T-helper 9 cell (primary cell): ENCODE measurements around the gene ADIG.
A peak's percentile ranks its signal among the peaks of the same experiment; 100 is the strongest.

Experiments
- DNase-seq: peaks from one replicate; pipeline ENCODE4 v3.0.0-alpha.2; 2020

ADIG gene

DNA sequence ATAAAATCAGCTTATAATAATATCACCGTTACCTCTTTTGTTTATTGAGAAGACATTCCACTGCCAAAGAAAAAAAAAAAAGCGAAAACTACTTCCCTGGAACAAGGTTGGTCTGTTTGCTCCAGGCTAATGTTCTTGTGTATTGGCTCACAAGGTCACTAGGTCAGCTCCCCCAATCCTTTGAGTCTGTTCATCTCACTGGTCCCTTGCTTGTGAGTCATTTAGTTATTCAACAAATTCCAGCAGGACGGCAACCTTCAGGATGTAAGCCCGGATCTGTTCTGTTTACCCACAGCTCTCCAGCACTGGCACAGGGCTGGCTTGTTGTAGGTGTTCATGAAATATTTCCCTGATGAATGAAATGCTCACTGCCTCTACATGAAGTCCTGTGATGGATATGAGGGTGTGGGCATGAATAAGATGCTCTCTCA lies 23.9 kb downstream of the ADIG start:
- no peak for DNase-seq

DNA sequence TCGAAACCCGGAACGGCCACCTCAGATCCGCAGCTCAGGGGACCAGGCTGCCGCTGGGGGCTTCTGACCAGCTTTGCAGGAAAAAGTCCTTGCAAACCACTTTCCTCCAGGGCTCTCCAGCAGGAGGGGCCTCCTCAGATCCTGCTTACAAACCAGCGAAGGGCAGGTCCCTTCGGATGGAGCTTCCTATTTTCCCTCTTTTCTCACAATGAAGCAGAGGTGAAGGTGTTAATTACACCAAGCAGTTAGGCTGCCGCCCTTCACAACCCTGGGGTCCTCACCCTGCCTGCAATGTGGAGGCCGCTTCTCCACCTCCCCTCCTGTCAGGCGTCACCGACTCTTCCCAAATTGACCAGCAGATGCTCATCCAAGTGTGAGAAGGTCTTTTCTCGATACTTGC lies 26.4 kb downstream of the ADIG start:
- no peak for DNase-seq

DNA sequence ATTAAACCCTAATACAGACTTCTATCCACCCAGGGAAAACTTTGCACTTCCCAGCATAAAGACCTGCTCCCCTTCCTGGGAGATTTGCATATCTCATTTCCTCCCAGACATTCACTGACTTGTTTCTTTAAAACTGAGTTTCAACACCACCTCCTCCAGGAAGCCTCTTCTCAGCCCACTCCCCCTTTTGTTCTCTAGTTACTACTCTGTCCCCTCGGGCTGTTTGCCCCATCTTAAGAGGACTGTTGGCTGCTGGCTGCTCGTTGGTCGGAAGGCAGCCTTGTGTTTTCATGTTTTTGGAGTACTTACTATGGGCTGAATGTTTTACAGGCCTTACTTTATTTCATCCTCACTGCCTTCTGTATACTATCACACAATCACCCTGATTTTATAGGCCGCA lies 27.2 kb downstream of the ADIG start:
- DNase-seq, result no peak

DNA sequence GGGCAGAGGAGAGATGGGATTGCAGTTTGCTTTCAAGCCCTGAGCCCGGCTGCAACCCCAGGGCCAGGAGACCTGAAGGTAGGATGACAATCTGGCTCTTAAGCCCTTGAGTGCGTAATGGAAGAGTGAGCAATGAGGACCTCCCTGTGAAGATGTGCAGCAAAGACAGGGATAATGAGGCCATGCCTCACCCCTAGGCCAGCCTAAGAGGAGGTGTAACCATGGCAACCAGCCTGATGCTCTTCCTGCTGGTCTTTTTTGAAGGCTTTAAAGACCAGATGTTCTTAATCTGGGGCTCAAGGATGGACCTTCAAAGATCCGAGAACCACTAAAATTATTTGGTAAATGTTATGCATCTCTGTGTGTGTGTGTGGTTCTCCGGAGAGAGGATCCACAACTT lies 28.8 kb downstream of the ADIG start:
- DNase-seq, result no peak

DNA sequence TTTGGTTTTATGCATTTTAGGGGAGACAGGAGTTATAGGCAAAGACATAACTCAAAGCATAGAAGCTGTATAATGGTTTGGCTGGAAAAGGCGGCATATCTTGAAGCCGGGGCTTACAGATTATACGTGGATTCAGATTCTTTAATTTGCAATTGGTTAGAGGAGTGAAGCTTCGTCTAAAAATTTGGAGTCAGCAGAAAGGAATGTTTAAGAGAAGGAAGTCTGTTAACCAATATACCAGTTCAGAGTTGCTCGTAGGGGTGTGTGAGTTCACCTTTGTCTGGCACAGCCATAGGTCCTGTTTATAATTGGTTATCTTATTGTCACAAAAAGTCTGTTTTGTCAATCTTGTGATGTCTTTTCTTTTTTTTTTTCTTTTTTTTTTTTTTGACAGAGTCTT lies 29.5 kb downstream of the ADIG start:
- DNase-seq, result no peak

DNA sequence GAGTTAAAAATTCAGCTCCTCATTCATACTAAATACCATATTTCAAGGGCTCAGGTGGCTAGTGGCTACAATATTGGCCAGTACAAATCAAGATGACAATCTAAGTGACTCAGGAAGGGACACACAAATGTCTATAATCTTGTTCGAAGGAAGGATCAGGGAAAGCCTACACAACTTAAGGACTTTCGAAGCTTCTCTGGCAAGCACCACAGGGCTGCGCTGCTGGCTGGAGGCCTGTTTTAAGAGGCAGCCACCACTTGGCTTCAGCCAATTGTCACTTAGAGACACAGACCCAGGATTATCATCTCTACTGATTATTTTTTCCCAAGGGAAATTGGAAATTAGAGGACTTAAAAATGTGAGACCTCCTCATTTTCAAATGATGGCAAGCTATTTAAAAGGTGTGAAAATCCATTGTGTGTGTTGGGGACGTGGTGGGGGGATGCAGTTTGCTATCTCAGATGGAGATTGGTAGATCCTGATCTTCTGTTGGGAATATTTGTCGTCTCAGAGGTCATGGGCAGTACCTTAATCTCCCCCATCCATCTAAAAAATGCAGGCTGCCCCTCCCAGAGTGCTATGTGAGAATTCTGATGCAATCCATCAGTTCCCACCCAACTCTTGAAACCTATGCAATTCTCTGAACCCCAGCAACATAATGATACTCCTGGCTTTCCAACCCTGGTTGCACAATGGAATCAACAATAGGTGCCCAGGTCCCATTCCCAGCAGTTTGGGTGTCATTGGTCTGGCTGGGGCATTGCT lies 31.9 kb downstream of the ADIG start:
- no peak for DNase-seq

DNA sequence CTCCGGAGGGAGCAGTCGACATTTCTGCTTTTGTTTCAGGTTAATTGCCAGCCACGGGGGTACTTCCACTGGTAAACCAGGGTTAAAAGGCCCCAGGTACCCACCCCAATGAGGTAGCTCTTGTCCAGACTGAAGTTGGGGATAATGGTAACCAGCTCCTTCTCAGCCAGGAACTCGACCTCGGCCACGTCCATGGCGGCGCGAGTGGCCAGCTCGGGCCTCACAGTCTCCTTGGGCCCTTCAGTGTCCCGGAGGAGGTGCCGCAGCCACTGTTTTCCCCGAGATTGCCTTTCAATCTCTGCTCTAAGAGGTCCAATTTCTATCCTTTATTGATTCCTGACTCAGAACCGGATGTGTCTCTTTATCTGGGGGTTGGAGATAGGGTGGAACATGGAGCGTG lies 34.3 kb downstream of the ADIG start:
- no peak for DNase-seq

DNA sequence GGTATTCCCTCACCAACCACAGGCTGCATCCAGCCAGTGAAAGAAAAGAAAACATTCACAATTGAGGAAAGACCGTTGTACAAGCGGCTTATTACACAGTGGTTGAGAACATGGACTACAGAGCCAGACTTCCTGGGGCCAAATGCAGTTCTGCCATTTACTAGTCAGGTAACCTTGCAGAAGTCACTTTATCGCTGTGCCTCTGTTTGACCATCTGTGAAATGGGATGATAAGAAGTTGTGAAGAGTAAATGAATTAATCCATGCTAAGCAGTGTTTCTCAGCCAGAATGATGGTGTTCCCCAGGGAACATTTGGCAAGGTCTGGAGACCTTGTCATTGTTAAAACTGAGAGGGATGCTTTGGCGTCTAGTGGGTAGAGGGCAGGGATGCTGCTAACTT lies 35.5 kb downstream of the ADIG start:
- DNase-seq, result no peak

DNA sequence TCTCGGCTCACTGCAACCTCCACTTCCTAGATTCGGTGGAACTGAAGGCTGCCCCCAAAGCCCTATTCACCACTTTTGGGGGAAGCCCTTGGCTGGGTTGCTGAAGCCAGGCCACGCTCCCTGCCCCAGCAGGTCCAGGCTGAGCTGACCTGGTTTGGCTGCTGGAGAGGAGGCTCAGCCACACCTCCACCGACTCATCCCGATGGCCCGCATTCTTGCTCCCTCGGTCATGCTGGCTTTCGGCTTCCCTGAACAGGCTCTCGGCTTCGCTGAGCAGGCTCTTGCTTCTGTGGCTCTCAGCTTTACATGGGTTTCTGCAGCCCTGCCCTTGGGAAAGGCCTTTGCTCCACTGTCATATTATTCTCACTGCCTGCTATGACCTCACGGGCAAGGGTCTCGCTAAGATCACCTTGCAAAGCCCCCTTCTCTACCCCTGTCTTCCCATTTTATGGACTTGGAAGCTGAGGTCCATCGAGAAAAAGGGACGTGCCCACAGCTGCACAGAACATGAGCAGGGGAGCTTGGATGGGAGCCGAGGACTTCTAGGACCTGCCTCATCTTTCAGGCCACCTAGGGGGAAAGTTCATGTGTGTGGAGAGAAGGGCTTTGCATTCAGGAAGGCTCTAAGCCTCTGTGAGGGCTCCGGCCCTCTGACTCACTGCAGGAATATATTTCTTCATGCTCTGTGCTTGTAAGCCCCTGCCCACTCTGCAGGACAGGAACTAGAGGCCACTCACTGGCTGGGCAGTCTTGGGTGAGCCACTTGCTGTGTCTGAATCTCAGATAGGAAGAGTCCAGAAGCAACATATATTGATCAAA lies 36.2 kb downstream of the ADIG start:
- no peak for DNase-seq

DNA sequence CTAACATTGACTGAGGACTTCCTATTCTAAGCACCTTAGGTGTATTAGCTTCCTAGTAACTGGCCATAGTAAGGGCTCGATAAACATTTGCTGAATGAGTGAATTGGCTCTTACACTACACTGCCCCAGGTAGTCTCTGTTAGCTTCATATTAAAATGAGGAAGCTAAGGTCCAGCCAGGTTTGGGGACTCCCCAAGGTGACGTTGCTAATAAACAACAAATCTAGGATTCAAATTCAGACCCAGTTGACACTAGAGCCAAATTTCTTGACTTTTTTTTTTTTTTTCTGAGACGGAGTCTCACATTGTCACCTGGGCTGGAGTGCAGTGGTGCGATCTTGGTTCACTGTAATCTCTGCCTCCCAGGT lies 36.8 kb downstream of the ADIG start:
- DNase-seq, result no peak

DNA sequence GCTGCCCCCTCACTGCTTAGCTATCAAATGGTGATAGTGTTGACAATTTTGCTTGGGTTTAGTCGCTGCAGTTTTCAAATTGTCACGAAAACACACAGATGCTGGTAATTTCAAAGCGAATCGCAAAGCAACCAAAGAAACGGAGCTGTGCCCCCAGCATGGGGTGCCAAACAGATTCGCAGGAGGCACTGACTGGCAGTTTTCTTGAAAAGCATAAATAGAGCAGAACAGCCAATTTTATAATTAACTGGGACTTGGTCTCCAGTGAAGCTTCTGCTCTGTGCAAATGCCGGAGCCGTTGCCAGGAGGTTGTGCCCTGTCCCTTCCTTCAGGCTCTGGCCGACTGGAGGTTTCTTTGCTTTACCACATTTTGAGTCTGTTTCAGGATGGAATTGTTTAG lies 39.4 kb downstream of the ADIG start:
- DNase-seq, result no peak

DNA sequence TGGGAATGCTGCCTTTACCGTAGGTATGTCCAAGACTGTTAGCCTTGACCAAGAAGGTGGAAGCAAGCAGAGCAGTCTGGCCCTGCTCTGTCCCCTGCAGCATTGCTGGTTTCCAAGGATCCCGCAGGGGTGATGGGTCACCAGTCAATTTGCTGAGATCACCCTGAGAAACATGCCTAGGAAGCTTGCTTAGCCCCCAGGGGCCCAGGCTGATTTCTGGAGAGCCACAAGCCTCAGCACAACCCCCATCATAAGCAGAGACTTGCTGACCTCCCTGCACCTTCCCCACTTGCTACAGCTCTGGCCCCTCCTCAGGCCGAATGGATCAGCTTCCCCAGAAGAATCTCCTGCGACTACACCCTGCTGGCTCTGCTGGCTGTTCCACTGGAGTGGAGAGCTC lies 42.1 kb downstream of the ADIG start:
- no peak for DNase-seq

DNA sequence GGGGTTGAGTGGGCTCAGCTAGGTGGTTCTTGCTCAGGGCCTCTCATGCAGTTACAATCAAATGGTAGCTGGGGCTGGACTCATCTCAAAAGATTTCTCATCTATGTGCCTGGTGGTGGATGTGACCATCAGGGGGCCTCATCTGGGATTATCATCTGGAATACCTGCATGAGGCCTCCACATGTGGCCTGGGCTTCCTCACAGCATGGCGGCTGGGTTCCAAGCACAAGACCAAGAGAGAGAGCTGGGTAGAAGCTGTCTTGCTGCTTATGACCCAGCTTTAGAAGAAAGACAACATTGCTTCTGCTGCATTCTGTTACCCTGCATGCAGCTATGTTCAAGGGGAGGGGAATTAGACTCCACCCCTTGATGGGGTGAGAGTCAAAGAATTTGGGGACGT lies 43.1 kb downstream of the ADIG start:
- no peak for DNase-seq

DNA sequence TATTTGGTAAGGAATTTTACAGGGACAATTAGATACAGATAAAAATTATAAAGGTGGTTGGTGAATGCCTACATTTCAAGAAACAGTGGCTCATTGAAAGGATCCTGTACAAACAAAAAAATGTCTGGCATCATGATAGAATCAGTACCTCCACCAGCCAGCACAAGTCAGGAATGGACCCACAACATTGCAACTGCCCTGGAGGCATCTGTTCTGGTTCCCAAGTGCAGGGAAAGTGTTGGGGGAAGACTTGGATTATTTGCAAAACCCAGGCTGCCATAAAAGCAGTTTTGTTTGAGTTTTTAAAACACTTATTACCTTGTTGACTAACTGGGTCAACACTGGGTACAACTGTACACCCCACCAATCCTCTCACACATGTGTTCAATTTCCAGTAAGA lies 44.9 kb downstream of the ADIG start:
- no peak for DNase-seq

DNA sequence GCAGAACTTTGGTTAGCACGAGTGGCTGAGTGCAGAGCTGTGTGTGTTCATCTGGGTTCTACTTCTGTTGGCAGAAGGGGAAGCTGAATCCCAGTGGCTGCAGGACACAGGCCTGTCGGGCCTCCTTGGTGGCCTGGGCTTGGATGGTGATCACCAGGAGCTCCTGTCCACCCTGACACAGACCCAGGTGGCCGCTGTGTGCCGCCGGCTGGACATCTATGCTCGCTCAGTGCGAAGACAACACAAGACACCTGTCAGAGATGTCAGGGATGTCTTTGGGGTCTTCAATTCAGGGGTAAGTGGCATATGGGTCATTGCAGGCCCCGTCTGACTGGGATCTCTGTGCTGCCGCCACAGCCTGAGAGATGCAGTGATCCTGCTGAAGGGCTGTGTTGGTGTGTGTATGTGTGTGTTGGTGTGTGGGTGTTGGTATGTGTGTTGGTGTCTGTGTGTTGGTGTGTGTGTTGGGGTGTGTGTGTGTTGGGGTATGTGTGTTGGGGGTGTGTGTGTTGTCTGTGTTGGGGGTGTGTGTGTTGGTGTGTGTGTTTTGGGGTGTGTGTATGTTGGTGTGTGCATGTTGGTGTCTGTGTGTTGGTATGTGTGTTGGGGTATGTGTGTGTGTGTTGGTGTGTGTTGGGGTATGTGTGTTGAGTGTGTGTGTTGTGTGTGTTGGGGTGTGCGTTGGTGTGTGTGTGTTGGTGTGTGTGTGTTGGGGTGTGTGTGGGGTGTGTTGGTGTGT lies 46.1 kb downstream of the ADIG start:
- DNase-seq, result no peak

DNA sequence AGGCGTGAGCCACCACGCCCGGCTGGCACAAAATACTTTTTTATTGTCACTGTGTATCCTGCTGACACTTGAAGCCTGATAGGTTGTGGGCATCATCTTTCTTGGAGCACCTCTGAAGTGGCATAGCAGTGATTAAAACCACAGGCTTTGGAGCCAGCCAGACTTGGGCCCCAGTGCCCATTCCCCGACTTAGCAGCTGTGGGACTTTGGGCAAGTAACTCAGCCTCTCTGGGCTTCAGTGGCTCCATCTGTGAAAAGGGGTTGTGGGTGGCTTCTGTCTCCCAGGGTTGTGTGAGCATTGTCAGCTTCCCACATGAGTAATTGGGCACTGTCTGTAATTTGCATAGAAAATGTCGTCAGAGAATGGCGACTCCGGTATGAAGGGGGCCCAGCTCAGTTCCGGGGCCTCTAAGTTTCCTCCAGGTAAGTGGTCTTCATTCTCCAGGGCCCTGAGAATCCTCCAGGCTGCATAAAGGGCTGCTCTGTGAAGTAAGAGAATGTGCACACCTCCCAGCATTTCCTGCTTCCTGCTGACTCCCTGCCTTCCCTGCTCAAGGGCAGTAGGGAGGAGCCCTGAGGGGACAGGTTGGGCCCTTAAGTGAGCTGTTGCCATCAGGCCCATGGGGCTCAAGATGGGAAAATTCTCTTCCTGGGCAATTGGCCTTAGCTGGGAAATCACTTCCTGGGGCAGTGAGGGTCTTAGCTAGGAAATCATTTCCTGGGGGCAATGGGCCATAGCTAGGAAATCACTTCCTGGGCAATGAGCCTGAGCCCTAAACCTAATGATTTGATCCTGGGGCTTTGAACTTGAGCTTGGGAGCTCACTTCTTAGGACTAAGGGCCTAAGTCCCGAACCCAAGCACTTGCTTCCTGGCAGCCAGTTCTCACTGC lies 47.8 kb downstream of the ADIG start:
- DNase-seq, result no peak

DNA sequence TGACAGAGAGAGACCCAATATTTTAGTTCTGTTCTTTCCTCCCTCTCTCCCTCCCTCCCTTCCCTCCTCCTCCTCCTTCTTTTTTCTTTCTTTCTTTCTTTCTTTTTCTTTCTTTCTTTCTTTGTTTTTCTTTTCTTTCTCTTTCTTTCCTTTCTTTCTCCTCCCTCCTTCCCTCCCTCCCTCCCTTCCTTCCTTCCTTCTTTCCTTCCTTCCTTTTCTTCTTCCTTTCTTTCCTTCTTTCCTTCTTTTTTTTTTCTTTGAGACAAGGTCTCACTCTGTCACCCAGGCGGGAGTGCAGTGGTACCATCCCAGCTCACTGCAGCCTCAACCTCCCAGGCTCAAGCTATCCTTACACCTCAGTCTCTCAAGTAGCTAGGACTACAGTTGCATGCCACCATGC lies 49.0 kb downstream of the ADIG start:
- no peak for DNase-seq

DNA sequence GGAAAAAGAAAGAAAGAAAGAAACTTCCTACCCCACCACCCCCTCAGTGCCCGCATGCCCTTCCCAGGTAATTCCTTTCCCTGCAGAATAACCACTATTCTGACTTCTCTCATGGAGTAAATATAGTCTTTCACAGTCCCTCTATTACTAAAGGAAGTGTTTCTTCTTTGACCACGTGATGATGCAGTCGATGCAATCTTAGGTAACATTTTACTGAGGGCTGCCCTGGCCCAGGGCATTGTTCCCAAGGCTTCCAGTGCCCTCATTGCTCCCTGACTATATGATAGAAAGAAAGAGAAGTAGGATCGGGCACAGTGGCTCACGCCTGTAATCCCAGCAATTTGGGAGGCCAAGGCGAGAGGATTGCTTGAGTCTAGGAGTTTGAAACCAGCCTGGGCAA lies 49.7 kb downstream of the ADIG start:
- DNase-seq, result no peak

DNA sequence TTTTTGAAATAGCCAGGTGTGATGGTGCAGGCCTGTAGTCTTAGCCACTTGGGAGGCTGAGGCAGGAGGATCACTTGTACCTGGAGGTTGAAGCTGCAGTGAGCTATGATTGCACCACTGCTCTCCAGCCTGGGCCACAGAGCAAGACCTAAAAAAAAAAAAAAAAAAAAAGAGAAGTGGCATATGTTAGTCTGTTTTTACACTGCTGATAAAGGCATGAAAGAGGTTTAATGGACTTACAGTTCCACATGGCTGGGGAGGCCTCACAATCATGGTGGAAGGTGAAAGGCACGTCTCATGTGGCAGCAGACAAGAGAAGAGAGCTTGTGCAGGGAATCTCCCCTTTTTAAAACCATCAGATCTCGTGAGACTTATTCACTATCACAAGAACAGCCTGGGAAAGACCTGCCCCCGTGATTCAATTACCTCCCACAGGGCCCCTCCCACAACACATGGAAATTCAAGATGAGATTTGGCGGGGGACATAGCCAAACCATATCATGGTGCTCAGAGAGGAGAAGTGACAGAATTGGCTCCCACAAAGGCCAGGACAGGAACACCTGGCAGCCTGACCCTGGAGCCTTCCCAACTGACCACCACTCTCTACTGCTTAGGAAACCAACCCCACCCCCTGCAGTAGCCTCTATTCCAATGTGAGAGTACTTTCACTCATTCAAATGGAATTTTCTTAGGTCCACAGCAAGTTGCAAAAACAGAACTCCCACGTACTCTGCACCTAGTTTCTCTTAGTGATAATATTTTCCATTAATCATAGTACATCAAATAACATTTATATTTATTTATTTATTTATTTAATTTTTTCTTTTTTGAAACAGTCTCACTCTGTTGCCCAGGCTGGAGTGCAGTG lies 50.4 kb downstream of the ADIG start:
- DNase-seq, result no peak

DNA sequence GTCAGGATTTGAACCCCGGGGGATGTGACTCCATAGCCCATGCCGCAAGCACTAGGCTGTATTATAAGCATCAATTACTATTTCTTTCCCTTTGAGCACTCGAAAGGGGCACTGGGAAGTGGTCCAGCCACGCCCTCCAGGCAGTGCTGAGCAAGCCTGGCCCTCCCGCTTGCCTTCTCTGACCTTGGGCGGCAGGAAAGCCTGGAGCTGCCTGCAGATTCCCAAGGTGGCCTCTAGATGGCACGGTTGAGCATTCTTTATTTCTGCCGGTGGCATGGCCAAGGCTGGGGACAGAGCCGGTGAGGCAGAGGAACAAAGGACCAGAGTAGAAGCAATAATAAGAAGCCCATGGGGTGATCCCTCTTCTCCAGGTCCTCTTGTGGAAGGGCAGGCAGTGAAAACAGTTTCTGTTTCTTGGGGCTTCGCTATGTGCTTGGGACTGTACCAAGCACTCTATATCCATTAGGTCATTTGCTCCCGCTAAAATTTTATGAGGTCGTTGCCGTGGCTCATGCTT lies 52.6 kb downstream of the ADIG start:
- peak; percentile 42 for DNase-seq

DNA sequence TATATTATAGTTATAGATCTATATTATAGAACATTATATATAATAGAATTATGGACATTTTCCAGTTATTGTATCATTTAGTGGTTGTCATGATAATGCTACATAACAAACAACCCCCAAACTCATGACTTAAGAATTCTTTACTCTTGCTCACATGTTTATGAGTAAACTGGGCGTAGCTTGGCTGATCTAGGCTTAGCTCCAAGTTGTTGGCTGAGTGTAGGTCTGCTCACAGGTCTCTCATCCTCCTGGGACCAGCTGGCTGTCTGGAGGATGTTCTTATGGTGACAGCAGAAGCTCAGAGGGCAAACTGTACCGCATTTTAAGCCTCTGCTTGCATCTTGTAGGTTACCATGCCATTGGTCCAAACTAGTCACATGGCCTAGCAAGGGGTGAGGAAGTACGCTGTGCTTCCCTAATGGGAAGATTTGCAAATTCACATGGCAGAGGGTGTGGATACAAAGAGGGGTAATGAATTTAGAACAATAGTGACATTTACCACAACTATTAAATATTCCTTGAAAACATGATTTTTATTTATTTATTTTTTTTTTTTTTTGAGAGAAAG lies 54.8 kb downstream of the ADIG start:
- DNase-seq, result no peak
